HUES48 (cell line): ENCODE data around the gene EIPR1.
A peak's percentile ranks its signal among the peaks of the same experiment; 100 is the strongest.

ENCODE experiments used
- H3K27ac ChIP-seq: one replicate; pipeline ENCODE4 v1.7.0; 2013; ENCODE audit warnings: low read depth, low read length, inconsistent platforms
- H3K27me3 ChIP-seq: 2 replicates; pipeline ENCODE4 v1.6.1; 2013; ENCODE audit warnings: mild to moderate bottlenecking, low read length; ENCODE audit not compliant: control insufficient read depth, insufficient read depth
- H3K36me3 ChIP-seq: 2 replicates; pipeline ENCODE4 v1.6.1; 2013; ENCODE audit warnings: low read length; ENCODE audit not compliant: control insufficient read depth, insufficient read depth
- H3K4me1 ChIP-seq: 2 replicates; pipeline ENCODE4 v1.6.1; 2013; ENCODE audit warnings: mild to moderate bottlenecking, low read length; ENCODE audit not compliant: control insufficient read depth, insufficient read depth
- H3K4me3 ChIP-seq: 2 replicates; pipeline ENCODE4 v1.5.1; 2013; ENCODE audit warnings: mild to moderate bottlenecking, low read depth, low read length
- H3K9ac ChIP-seq: 2 replicates; pipeline ENCODE4 v1.6.1; 2013; ENCODE audit warnings: mild to moderate bottlenecking, low read depth, low read length, moderate library complexity
- H3K9me3 ChIP-seq: 2 replicates; pipeline ENCODE4 v1.6.1; 2013; ENCODE audit warnings: low read length; ENCODE audit not compliant: control insufficient read depth, insufficient read depth

The EIPR1 gene

GRCh38 chr2:3265981-3266924, 111.4 kb downstream of the EIPR1 start:
- H3K4me1 ChIP-seq = peaks cover 20% of the 10 kb centered on the region
- no peak overlapping the region for H3K4me3 ChIP-seq
- H3K9me3 ChIP-seq = no peaks in the 10 kb centered on the region
- no peak overlapping the region for H3K9ac ChIP-seq
- peak overlapping the region; percentile 59 for H3K27ac ChIP-seq
- H3K36me3 ChIP-seq = no peaks in the 10 kb centered on the region
- H3K27me3 ChIP-seq = no peaks in the 10 kb centered on the region

- peak overlapping the region; percentile 59 for H3K27ac ChIP-seq
- no peaks in the 10 kb centered on the region for H3K9me3 ChIP-seq
- no peaks in the 10 kb centered on the region for H3K36me3 ChIP-seq
- no peak overlapping the region for H3K9ac ChIP-seq
- H3K4me3 ChIP-seq = no peak overlapping the region
- no peaks in the 10 kb centered on the region for H3K27me3 ChIP-seq
- peaks cover 20% of the 10 kb centered on the region for H3K4me1 ChIP-seq
These were observed 112.1 kb downstream of the EIPR1 start for GRCh38 chr2:3265471-3265870.

- H3K9me3 ChIP-seq = no peaks in the 10 kb centered on the region
- no peak overlapping the region for H3K4me3 ChIP-seq
- H3K27me3 ChIP-seq = no peaks in the 10 kb centered on the region
- peaks cover 20% of the 10 kb centered on the region for H3K4me1 ChIP-seq
- no peak overlapping the region for H3K27ac ChIP-seq
- H3K36me3 ChIP-seq = no peaks in the 10 kb centered on the region
- H3K9ac ChIP-seq = no peak overlapping the region
These were observed 113.4 kb downstream of the EIPR1 start for GRCh38 chr2:3264010-3264744.

GRCh38 chr2:3263487-3263886, 114.1 kb downstream of the EIPR1 start:
- Histone ChIP-seq H3K27me3 (no peaks in the 10 kb centered on the region), H3K4me1 (peaks cover 20% of the 10 kb centered on the region), H3K4me3 (no peak overlapping the region), H3K36me3 (no peaks in the 10 kb centered on the region), H3K27ac (no peak overlapping the region), H3K9me3 (no peaks in the 10 kb centered on the region), H3K9ac (no peak overlapping the region)

GRCh38 chr2:3262437-3263388, 114.9 kb downstream of the EIPR1 start:
- H3K4me3 ChIP-seq = no peak overlapping the region
- H3K27me3 ChIP-seq = no peaks in the 10 kb centered on the region
- H3K9ac ChIP-seq = no peak overlapping the region
- peaks cover 20% of the 10 kb centered on the region for H3K4me1 ChIP-seq
- no peak overlapping the region for H3K27ac ChIP-seq
- H3K36me3 ChIP-seq = no peaks in the 10 kb centered on the region
- no peaks in the 10 kb centered on the region for H3K9me3 ChIP-seq

- Histone ChIP-seq H3K9ac (no peak overlapping the region), H3K4me1 (peaks cover 17% of the 10 kb centered on the region), H3K9me3 (no peaks in the 10 kb centered on the region), H3K36me3 (no peaks in the 10 kb centered on the region), H3K27ac (no peak overlapping the region), H3K27me3 (no peaks in the 10 kb centered on the region), H3K4me3 (no peak overlapping the region)
These were observed 116.1 kb downstream of the EIPR1 start for GRCh38 chr2:3261511-3261910.

GRCh38 chr2:3260959-3261358, 116.7 kb downstream of the EIPR1 start:
- no peaks in the 10 kb centered on the region for H3K36me3 ChIP-seq
- peaks cover 13% of the 10 kb centered on the region for H3K4me1 ChIP-seq
- H3K9me3 ChIP-seq = no peaks in the 10 kb centered on the region
- no peak overlapping the region for H3K9ac ChIP-seq
- H3K27me3 ChIP-seq = no peaks in the 10 kb centered on the region
- no peak overlapping the region for H3K27ac ChIP-seq
- no peak overlapping the region for H3K4me3 ChIP-seq

- H3K27ac ChIP-seq = no peak overlapping the region
- 0 out of 2 replicates have a peak, but pooled peaks cover 4% of the 10 kb centered on the region for H3K4me1 ChIP-seq
- H3K36me3 ChIP-seq = peaks cover 9% of the 10 kb centered on the region; the same call in 1 of the 2 replicates
- no peak overlapping the region for H3K9ac ChIP-seq
- H3K4me3 ChIP-seq = no peak overlapping the region
- H3K27me3 ChIP-seq = no peaks in the 10 kb centered on the region
- no peaks in the 10 kb centered on the region for H3K9me3 ChIP-seq
These were observed 119.8 kb downstream of the EIPR1 start for GRCh38 chr2:3257826-3258225.

- H3K36me3 ChIP-seq = peaks cover 9% of the 10 kb centered on the region; the same call in 1 of the 2 replicates
- H3K9ac ChIP-seq = no peak overlapping the region
- no peak overlapping the region for H3K4me3 ChIP-seq
- no peaks in the 10 kb centered on the region for H3K27me3 ChIP-seq
- 0 out of 2 replicates have a peak, but pooled peaks cover 4% of the 10 kb centered on the region for H3K4me1 ChIP-seq
- H3K9me3 ChIP-seq = no peaks in the 10 kb centered on the region
- no peak overlapping the region for H3K27ac ChIP-seq
These were observed 120.5 kb downstream of the EIPR1 start for GRCh38 chr2:3257166-3257565.

GRCh38 chr2:3256605-3257004, 121.0 kb downstream of the EIPR1 start:
- Histone ChIP-seq H3K4me1 (0 out of 2 replicates have a peak, but pooled peaks cover 4% of the 10 kb centered on the region), H3K36me3 (peaks cover 9% of the 10 kb centered on the region; the same call in 1 of the 2 replicates)

More at GRCh38 chr2:3256605-3257004, 121.0 kb downstream of the EIPR1 start:
- H3K9ac ChIP-seq = no peak overlapping the region
- peaks cover 4% of the 10 kb centered on the region for H3K9me3 ChIP-seq
- no peak overlapping the region for H3K4me3 ChIP-seq
- H3K27ac ChIP-seq = no peak overlapping the region
- H3K27me3 ChIP-seq = no peaks in the 10 kb centered on the region
